Esophagus squamous epithelium (tissue), 5 donors: ENCODE data around the gene NANOS2. TPM values are rescaled to one million over a fixed set of nuclear protein-coding genes. Genes with fewer than 3 reads are reported as not detected.
A peak's percentile ranks its signal among the peaks of the same experiment; 100 is the strongest.

ENCODE experiments used
- DNase-seq: peaks from one replicate; lab custom pipeline; 2025; lab: John Stamatoyannopoulos, UW
- H3K27ac ChIP-seq, 4 donors: fragments of 200-600 bp; sonication (generic); one replicate each; pipeline ENCODE4 v1.5.1; 2016 to 2019; ENCODE audit warnings: mild to moderate bottlenecking in 1 of 4
- H3K27me3 ChIP-seq, 4 donors: fragments of 200-600 bp; sonication (generic); 1 replicate in 3 of 4; 2 replicates in 1 of 4; pipeline versions ENCODE4 v1.5.1 to v1.6.0; 2017 to 2021; ENCODE audit warnings: antibody characterized with exemption in 1 of 4
- H3K36me3 ChIP-seq, 3 donors: fragments of 200-600 bp; sonication (generic); one replicate each; pipeline ENCODE4 v1.5.1; 2016 to 2019
- H3K4me1 ChIP-seq, 3 donors: fragments of 200-600 bp; sonication (generic); one replicate each; pipeline ENCODE4 v1.5.1; 2017 to 2019
- H3K4me3 ChIP-seq, 4 donors: fragments of 200-600 bp; sonication (generic); 1 replicate in 3 of 4; 2 replicates in 1 of 4; pipeline ENCODE4 v1.5.1; 2016 to 2019; ENCODE audit warnings: mild to moderate bottlenecking in 2 of 4, moderate library complexity in 1 of 4
- H3K9me3 ChIP-seq, 3 donors: fragments of 200-600 bp; sonication (generic); one replicate each; pipeline ENCODE4 v1.5.1; 2016 to 2019
- POLR2A ChIP-seq, 4 donors: fragments of 450-650 bp; IDR thresholded peaks; one replicate each; pipeline ENCODE4 v1.6.1; 2017; ENCODE audit warnings: antibody characterized with exemption in 4 of 4, mild to moderate bottlenecking in 4 of 4, moderate library complexity in 3 of 4
- WGBS, 2 donors: methylation state at CpG; one replicate each; pipeline ENCODE4 v1.1.5; 2018; 5-methylcytosine and 5-hydroxymethylcytosine counted together
- intact Hi-C: fragments of 100-400 bp; cut with DNase I; formaldehyde crosslinking; loops from one replicate; pipeline ENCODE4 v1.15.0; 2022
- total RNA-seq, 4 donors: library from RNA; depleted of rRNA; stranded (reverse); fragments of >200 nt; gene quantifications; one replicate each; pipeline ENCODE4 v1.1.0, GENCODE V29; 2016
- TF ChIP-seq, protein P1 (sequence below), 6 experiments: fragments of 450-650 bp in 4 of 6; fragments of 200-600 bp in 2 of 6; sonication (generic) in 2 of 6; IDR thresholded peaks; one replicate each; pipeline ENCODE4 v1.5.1; 2016 to 2019; ENCODE audit warnings: antibody characterized with exemption in 6 of 6, mild to moderate bottlenecking in 4 of 6, moderate library complexity in 4 of 6
- donor health status: DM: yes; HTN: yes; CAD: no.

Gene NANOS2
- total RNA-seq = not detected

DNA sequence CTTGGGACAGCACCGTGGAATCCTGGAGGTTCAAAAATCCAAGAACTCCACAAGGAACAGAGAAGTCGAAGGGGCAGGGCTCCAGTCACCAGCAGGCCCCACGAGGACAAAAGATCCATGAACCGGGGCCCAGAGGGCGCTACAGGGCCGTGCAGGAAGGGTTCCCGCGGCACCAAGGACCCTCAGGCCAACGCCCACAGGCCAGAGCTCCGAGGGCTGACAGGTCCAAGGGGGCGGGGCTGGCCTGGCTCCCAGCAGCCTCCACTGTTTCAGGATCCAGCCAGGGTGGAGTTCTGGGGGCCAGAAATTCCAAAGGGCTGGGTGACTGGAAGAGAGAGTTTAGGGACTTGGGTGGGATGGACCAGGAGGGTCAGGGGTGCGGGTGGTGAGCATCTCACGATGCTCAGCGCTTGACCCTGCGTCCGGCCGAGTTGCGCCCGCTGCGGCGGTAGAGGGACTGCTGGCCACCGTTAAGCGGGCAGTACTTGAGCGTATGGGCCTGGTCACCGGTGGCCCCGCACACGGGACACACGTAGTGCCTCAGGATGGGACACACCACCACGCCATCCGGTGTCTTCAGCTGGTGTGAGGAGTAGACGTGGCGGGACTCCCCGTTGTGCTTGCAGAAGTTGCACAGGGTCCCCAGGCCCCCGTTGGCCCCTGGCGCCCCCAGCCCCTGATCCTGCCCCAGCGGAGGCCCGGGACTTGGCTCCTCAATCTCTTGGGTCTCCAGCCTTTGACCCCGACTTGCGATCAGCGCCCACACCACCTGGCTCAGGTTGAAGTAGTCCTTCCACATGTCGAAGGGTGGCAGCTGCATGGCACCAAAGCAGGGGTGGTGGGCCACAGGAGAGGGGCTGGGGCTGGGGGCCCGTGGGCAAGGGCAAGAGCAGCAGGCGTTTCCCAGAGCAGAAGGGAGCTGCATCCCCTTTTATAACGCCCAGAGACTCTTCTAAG is at the start of gene NANOS2:
Gene NANOS2, minus strand, starts transcription at position 905 of the 957 bp plus-strand sequence. Its CDS starts 85 bp downstream, at position 820.
- DNase-seq = no peak
- WGBS, 2 donors = 47 to 50% methylated on average over 2 to 4 of the region's 44 CpGs
- intact Hi-C loops = no loop called here

DNA sequence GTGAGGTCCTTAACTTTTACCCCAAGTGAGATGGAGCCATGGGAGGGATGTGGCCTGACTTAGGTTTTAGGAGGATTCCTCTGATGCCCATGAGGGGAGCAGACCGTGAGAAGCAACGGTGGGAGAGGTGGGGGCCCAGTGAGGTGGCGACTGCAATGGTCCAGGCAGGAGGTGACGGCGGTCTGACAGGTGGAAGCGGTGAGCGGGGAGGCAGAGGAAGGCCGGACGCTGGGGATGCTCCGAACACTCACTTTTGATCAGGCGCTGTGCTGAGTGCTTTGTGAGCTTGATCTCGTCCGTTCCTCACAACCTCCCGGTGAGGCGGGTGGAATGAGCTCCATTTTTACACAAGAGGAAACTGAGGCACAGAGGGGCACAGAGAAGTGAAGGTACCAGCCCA is 47.4 kb upstream of the NANOS2 start:
- intact Hi-C loops = no loop called here
- 82 to 85% methylated on average over 13 to 15 of the region's 15 CpGs for WGBS, 2 donors
- Histone ChIP-seq H3K36me3 (no peaks in the 10 kb centered on the region), H3K4me3 (no peak overlapping the region), H3K27ac (no peak overlapping the region), H3K4me1 (peaks cover 0 to 6% (median 0%) of the 10 kb centered on the region in 3 donors), H3K27me3 (peaks cover 0 to 90% (median 0%) of the 10 kb centered on the region in 4 donors), H3K9me3 (no peaks in the 10 kb centered on the region)
- no peak for DNase-seq
- TF ChIP-seq, protein P1, sequence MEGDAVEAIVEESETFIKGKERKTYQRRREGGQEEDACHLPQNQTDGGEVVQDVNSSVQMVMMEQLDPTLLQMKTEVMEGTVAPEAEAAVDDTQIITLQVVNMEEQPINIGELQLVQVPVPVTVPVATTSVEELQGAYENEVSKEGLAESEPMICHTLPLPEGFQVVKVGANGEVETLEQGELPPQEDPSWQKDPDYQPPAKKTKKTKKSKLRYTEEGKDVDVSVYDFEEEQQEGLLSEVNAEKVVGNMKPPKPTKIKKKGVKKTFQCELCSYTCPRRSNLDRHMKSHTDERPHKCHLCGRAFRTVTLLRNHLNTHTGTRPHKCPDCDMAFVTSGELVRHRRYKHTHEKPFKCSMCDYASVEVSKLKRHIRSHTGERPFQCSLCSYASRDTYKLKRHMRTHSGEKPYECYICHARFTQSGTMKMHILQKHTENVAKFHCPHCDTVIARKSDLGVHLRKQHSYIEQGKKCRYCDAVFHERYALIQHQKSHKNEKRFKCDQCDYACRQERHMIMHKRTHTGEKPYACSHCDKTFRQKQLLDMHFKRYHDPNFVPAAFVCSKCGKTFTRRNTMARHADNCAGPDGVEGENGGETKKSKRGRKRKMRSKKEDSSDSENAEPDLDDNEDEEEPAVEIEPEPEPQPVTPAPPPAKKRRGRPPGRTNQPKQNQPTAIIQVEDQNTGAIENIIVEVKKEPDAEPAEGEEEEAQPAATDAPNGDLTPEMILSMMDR (IDR thresholded peaks at IDR 0.05) = no peak
- TF ChIP-seq POLR2A (IDR thresholded peaks at IDR 0.05) = no peak

More for the DNA sequence above, at the start of gene NANOS2:
- Histone ChIP-seq H3K27me3 (peaks cover 0 to 66% (median 0%) of the 10 kb centered on the region in 4 donors), H3K4me1 (no peaks in the 10 kb centered on the region), H3K27ac (no peak within 1 kb of the TSS), H3K9me3 (no peaks in the 10 kb centered on the region), H3K4me3 (no peak within 1 kb of the TSS), H3K36me3 (no peaks in the 10 kb centered on the region)
- TF ChIP-seq POLR2A (IDR thresholded peaks at IDR 0.05) = no peak
- TF ChIP-seq, protein P1 (IDR thresholded peaks at IDR 0.05) = no peak

DNA sequence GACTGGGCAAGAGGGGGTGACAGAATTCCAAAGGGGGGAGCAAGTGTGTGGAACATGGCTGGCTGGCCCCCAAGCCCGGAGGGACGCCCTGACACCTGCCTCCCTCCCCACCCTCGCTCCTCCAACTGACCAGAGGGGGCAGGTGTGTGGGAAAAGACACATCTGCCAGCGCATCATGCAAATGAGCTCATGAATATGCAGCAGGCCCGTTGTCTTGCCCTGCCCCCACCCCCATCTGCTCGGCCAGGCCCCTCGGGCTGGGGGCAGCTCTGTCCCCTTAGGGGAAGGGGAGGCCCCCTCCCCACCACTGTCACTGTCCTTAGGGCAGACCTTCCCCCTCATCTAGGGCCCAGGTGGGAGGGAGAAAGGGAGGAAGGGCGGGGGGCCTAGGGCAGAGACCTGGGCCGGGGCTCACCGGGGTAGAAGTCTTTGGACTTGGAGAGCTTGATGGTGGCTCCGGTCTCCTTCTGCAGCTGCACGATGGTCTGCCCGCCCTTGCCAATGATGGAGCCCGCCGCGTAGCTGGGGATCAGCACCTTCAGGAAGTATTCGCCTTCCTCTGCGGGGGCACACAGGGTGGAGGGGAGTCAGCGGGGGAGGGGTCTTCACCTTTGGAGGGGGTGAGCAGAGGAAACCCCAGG is 46.1 kb upstream of the NANOS2 start:
- H3K4me1 ChIP-seq = peaks cover 0 to 12% (median 0%) of the 10 kb centered on the region in 3 donors
- H3K4me3 ChIP-seq = no peak overlapping the region
- peaks cover 0 to 90% (median 0%) of the 10 kb centered on the region in 4 donors for H3K27me3 ChIP-seq
- no peaks in the 10 kb centered on the region for H3K36me3 ChIP-seq
- DNase-seq = no peak
- H3K27ac ChIP-seq = peak overlapping the region in 2 of 4 donors; percentile 9 to 34
- intact Hi-C loops = no loop called here
- 7 to 12% methylated on average over 5 to 13 of the region's 19 CpGs for WGBS, 2 donors
- H3K9me3 ChIP-seq = no peaks in the 10 kb centered on the region
- TF ChIP-seq, protein P1 (IDR thresholded peaks at IDR 0.05) = no peak
- TF ChIP-seq POLR2A (IDR thresholded peaks at IDR 0.05) = no peak

DNA sequence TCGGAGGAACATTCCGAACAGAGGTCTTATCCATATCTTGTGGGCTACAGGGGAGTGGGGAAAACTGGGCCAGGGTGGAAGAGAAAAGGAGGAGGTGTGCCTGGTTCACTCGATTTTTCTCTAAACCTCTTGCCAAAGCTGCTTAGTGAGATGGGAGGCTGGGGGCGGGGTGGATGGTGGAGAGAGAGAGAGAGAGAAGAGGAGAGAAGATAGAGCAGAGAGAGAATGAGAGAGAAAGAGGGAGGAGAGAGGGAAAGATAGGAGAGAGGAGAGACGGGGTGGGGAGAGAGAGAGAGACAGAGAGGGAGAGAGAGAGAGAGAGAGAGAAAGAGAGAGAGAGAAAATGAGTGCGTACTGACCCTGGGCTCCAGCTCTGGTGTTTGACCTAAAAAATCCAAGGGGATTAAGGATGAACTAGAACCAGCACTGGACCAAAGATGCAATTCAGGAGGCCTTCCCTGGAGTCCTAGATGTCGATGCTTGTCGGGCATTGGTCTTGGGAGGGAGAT is 45.0 kb upstream of the NANOS2 start:
- 54 to 67% methylated on average over 8 of the region's 8 CpGs for WGBS, 2 donors
- Histone ChIP-seq H3K27ac (peak overlapping the region in 2 of 4 donors; percentile 1 to 33), H3K4me1 (peaks cover 0 to 20% (median 0%) of the 10 kb centered on the region in 3 donors), H3K27me3 (peaks cover 0 to 90% (median 0%) of the 10 kb centered on the region in 4 donors), H3K36me3 (no peaks in the 10 kb centered on the region), H3K9me3 (no peaks in the 10 kb centered on the region), H3K4me3 (no peak overlapping the region)
- TF ChIP-seq POLR2A (IDR thresholded peaks at IDR 0.05) = no peak
- intact Hi-C loops = no loop called here
- no peak for DNase-seq

DNA sequence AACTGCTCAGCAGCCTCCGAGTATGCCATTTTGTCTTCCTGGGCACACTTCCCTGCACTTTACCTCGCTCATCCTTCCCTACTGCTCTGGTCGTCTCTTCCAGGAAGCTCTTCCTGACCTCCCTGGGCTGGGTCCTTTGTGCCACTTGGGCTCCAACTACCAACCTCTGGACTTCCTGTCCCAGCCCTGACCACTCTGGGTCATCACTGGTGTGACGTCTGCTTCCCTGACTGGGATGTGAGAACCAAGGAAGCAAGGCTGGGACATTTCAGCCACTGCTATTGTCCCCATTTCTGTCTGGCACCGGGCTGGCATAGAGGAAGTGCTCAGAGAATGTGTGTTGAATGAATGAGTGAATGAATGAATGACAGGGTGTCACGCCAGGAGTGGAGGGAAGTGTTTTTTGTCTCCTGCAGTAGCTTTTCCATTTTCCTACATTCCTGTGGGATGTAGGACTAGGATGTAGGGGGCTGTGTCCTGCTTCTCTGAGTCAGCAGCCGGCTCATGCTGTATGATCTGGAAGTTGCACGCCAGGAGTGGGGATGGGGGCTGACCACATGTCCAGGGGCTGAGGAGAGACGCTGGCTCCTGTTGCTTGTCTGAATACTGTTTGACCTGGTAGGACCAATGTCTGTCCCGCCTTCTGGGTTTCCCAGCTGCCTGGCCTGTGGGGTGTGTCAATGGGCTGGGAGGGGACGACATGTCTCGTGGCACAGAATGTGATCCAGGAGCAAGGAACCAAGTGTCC is 44.4 kb upstream of the NANOS2 start:
- DNase-seq = no peak
- intact Hi-C loops = no loop called here
- Histone ChIP-seq H3K27ac (peak overlapping the region in 2 of 4 donors; percentile 1 to 33), H3K4me1 (peaks cover 0 to 20% (median 0%) of the 10 kb centered on the region in 3 donors), H3K4me3 (no peak overlapping the region), H3K9me3 (no peaks in the 10 kb centered on the region), H3K36me3 (no peaks in the 10 kb centered on the region), H3K27me3 (peaks cover 0 to 95% (median 0%) of the 10 kb centered on the region in 4 donors)
- 58 to 65% methylated on average over 7 to 11 of the region's 12 CpGs for WGBS, 2 donors
- TF ChIP-seq, protein P1 (IDR thresholded peaks at IDR 0.05) = no peak
- no peak for TF ChIP-seq POLR2A (IDR thresholded peaks at IDR 0.05)
